Activated CD4-positive, alpha-beta T cell treated with anti-CD3 and anti-CD28 coated beads, Interleukin-2, amount 10 ng/mL, durations not matched to agents 7 days and 5 days (primary cell): Measurements from ENCODE around the gene SIX5. TPM values are rescaled to one million over a fixed set of nuclear protein-coding genes. Genes with fewer than 3 reads are reported as not detected.

Source experiments
- CTCF ChIA-PET: fragments of 350-600 bp; sonication (Branson Sonifier 250); formaldehyde crosslinking; loops from one replicate; lab custom pipeline; 2021; ENCODE audit warnings: antibody characterized with exemption; lab: Charles Lee
- POLR2A ChIA-PET: fragments of 350-600 bp; sonication (Branson Sonifier 250); formaldehyde crosslinking; loops from one replicate; lab custom pipeline; 2021; ENCODE audit warnings: antibody characterized with exemption; lab: Charles Lee
- DNase-seq: peaks from one replicate; pipeline ENCODE4 v3.0.0-alpha.2; 2020
- H3K27ac Mint-ChIP-seq: one replicate; pipeline ENCODE4 v1.8.0; 2021; ENCODE audit warnings: mild to moderate bottlenecking, moderate library complexity, mixed read lengths
- H3K27me3 Mint-ChIP-seq: one replicate; pipeline ENCODE4 v1.8.0; 2021; ENCODE audit warnings: mixed read lengths
- H3K36me3 Mint-ChIP-seq: one replicate; pipeline ENCODE4 v1.8.0; 2021; ENCODE audit warnings: low read depth, mixed read lengths
- H3K4me1 Mint-ChIP-seq: one replicate; pipeline ENCODE4 v1.8.0; 2021; ENCODE audit warnings: mixed read lengths
- H3K4me3 Mint-ChIP-seq: one replicate; pipeline ENCODE4 v1.8.0; 2021; ENCODE audit warnings: mild to moderate bottlenecking, moderate library complexity, mixed read lengths
- H3K9me3 Mint-ChIP-seq: one replicate; pipeline ENCODE4 v1.8.0; 2021; ENCODE audit warnings: mixed read lengths
- total RNA-seq, 2 experiments: library from RNA; stranded (reverse); gene quantifications; one replicate each; pipeline ENCODE4 v1.2.3, GENCODE V29; 2021

The SIX5 gene
- total RNA-seq, 2 experiments from 2014 or later: 0.64 to 0.85 TPM

- Mint-ChIP-seq H3K4me3 (no peak overlapping the region), H3K9me3 (no peaks in the 10 kb centered on the region), H3K4me1 (peaks cover 15% of the 10 kb centered on the region), H3K27ac (no peak overlapping the region), H3K27me3 (peaks cover 17% of the 10 kb centered on the region), H3K36me3 (peaks cover 9% of the 10 kb centered on the region)
- DNase-seq: no peak
- ChIA-PET POLR2A (interaction anchor here (0.5 kb wide), 1 partner anchor 11 kb away, joined by 3 read pairs; the partner anchor contains the start of gene SIX5), CTCF (no interaction called here)
Observed at GRCh38 chr19:45780146-45780447, 11.0 kb upstream of the SIX5 start.

DNA sequence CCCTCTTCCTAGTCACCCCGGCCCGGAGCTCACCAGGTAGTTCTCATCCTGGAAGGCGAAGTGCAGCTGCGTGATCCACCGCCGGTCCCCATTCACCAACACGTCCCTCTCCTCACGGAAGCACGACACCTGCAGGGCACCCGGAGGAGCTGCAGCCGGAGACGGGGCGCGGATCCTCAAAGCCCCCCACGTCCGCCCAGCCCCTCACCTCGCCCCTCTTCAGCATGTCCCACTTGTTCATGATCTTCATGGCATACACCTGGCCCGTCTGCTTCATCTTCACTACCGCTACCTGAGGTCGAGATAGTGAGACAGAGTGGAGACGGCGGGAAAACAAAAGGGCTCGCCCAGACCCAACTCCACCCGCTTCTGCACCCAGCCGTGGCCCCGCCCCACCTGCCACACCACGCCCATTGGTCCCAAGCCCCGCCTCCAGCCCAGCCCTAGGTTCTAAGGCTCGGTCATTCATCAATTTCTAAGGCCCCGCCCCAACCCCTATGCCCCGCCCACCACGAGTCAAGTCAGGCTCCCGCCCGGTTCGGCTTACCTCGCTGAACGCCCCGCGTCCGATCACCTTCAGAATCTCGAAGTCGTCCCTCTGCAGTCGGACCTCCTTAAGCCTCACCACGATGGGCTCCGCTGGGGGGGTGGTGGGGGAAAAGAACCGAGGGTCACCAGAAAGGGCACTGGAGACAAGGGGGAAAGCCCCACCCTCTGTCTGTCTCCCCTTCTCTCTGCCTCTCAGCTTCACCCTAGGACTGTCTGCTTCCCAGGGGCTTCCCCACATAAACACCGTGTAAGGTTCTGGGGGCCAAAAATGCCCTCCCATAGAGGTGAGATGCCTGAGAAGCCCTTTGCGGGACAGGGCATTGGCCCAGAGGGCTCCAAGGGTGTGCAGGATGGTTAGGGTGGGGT lies 10.4 kb upstream of the SIX5 start:
- H3K27ac Mint-ChIP-seq: no peak overlapping the region
- peak overlapping the region; percentile 67 for H3K4me3 Mint-ChIP-seq
- H3K36me3 Mint-ChIP-seq: peaks cover 9% of the 10 kb centered on the region
- peak; percentile 82 for DNase-seq
- no peaks in the 10 kb centered on the region for H3K9me3 Mint-ChIP-seq
- peaks cover 15% of the 10 kb centered on the region for H3K4me1 Mint-ChIP-seq
- ChIA-PET POLR2A (interaction anchor here (0.5 kb wide), 1 partner anchor 10 kb away, joined by 3 read pairs; the partner anchor contains the start of gene SIX5), CTCF (interaction anchor here (0.7 to 2.2 kb wide), 10 partner anchors 8 to 69 kb away, joined by 3 to 29 read pairs (median 4); partner anchors contain the start of genes DMWD and SIX5)
- peaks cover 17% of the 10 kb centered on the region for H3K27me3 Mint-ChIP-seq

- Mint-ChIP-seq H3K4me3 (no peak overlapping the region), H3K9me3 (no peaks in the 10 kb centered on the region), H3K36me3 (peaks cover 9% of the 10 kb centered on the region), H3K4me1 (peaks cover 15% of the 10 kb centered on the region), H3K27ac (no peak overlapping the region), H3K27me3 (peaks cover 16% of the 10 kb centered on the region)
- ChIA-PET CTCF (interaction anchor here (1.1 to 2.2 kb wide), 3 partner anchors 9 to 24 kb away, joined by 5 to 29 read pairs (median 13); partner anchors contain the start of genes DMWD and SIX5), POLR2A (no interaction called here)
- DNase-seq: no peak
Observed at GRCh38 chr19:45778010-45778661, 9.1 kb upstream of the SIX5 start.

DNA sequence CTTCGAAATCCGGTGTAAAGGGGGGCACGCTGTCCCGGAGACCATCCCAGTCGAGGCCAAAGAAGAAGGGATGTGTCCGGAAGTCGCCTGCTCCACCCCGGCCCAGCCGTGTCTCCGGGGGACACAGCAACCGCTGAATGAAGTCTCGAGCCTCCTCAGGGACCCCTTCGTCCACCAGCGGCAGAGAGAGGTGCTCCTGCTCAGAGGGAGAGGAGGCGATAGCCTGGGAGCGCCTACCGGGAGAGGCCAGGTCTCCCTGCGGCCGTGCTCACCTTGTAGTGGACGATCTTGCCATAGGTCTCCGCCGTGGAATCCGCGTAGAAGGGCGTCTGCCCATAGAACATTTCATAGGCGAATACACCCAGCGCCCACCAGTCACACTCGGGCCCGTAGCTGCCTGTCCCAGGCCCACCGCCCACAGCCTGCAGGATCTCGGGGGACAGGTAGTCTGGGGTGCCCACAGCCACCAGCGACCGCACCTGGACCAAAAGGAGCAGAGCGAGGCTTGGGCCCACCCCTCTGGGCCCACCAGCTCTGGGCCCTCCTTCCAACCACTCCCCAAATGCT lies 8.4 kb upstream of the SIX5 start:
- Mint-ChIP-seq H3K4me1 (peaks cover 15% of the 10 kb centered on the region), H3K27me3 (peaks cover 16% of the 10 kb centered on the region), H3K27ac (no peak overlapping the region), H3K4me3 (no peak overlapping the region), H3K36me3 (peaks cover 9% of the 10 kb centered on the region), H3K9me3 (no peaks in the 10 kb centered on the region)
- ChIA-PET POLR2A (no interaction called here), CTCF (interaction anchor here (2.2 kb wide), 1 partner anchor 14 kb away, joined by 13 read pairs; the partner anchor contains the start of gene DMWD)
- no peak for DNase-seq

- H3K36me3 Mint-ChIP-seq: peaks cover 9% of the 10 kb centered on the region
- POLR2A ChIA-PET: no interaction called here
- no peak for DNase-seq
- H3K9me3 Mint-ChIP-seq: no peaks in the 10 kb centered on the region
- H3K27me3 Mint-ChIP-seq: peaks cover 12% of the 10 kb centered on the region
- H3K4me3 Mint-ChIP-seq: no peak overlapping the region
- CTCF ChIA-PET: interaction anchor here (1.4 to 1.9 kb wide), 2 partner anchors 17 to 23 kb away, joined by 3 to 8 read pairs; partner anchors contain the start of gene DMWD
- no peak overlapping the region for H3K27ac Mint-ChIP-seq
- peaks cover 27% of the 10 kb centered on the region for H3K4me1 Mint-ChIP-seq
Observed at GRCh38 chr19:45774765-45775164, 5.7 kb upstream of the SIX5 start.

GRCh38 chr19:45773384-45773783 lies 4.3 kb upstream of the SIX5 start:
- H3K36me3 Mint-ChIP-seq: peaks cover 5% of the 10 kb centered on the region
- ChIA-PET CTCF (interaction anchor here (1.0 to 1.9 kb wide), 2 partner anchors 19 to 26 kb away, joined by 3 to 8 read pairs; partner anchors contain the start of gene DMWD), POLR2A (no interaction called here)
- no peak overlapping the region for H3K27ac Mint-ChIP-seq
- no peak overlapping the region for H3K4me3 Mint-ChIP-seq
- H3K27me3 Mint-ChIP-seq: peaks cover 9% of the 10 kb centered on the region
- H3K9me3 Mint-ChIP-seq: no peaks in the 10 kb centered on the region
- DNase-seq: no peak
- H3K4me1 Mint-ChIP-seq: peaks cover 20% of the 10 kb centered on the region

DNA sequence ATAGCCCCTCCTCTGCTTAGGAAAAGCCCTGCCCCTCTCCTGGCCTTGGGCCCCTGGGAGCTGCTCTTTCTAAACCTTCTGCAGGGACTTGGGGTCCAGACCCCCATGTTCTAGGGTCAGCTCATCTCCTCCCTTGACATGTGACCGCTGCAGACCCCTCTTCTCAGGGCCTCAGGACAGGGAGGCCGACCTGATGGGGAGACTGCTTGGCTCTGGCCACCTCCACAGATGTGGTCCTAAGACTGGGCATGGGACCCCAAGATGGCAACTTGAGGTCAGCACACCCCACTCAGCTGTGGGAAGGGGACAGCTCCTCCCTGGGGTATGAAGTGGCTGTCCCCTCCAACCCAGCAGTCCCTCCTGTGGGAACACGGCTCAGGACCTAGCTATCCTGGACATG lies 3.9 kb upstream of the SIX5 start:
- ChIA-PET CTCF (interaction anchor here (1.0 to 1.9 kb wide), 4 partner anchors 19 to 28 kb away, joined by 3 to 8 read pairs (median 3); partner anchors contain the start of gene DMWD), POLR2A (no interaction called here)
- no peak for DNase-seq
- H3K4me3 Mint-ChIP-seq: no peak overlapping the region
- peaks cover 9% of the 10 kb centered on the region for H3K27me3 Mint-ChIP-seq
- no peak overlapping the region for H3K27ac Mint-ChIP-seq
- peaks cover 19% of the 10 kb centered on the region for H3K4me1 Mint-ChIP-seq
- H3K36me3 Mint-ChIP-seq: peaks cover 5% of the 10 kb centered on the region
- no peaks in the 10 kb centered on the region for H3K9me3 Mint-ChIP-seq

GRCh38 chr19:45772130-45772840 lies 3.2 kb upstream of the SIX5 start:
- ChIA-PET CTCF (interaction anchor here (1.0 to 1.4 kb wide), 3 partner anchors 18 to 88 kb away, joined by 3 read pairs; no protein-coding TSS in a partner anchor), POLR2A (no interaction called here)
- no peak overlapping the region for H3K27ac Mint-ChIP-seq
- peaks cover 5% of the 10 kb centered on the region for H3K36me3 Mint-ChIP-seq
- no peak for DNase-seq
- H3K4me1 Mint-ChIP-seq: peaks cover 20% of the 10 kb centered on the region
- no peak overlapping the region for H3K4me3 Mint-ChIP-seq
- H3K27me3 Mint-ChIP-seq: peaks cover 12% of the 10 kb centered on the region
- H3K9me3 Mint-ChIP-seq: no peaks in the 10 kb centered on the region

- peaks cover 21% of the 10 kb centered on the region for H3K4me1 Mint-ChIP-seq
- no peak for DNase-seq
- H3K4me3 Mint-ChIP-seq: no peak overlapping the region
- ChIA-PET CTCF (interaction anchor here (1.0 to 3.2 kb wide), 12 partner anchors 12 to 129 kb away, joined by 3 to 45 read pairs (median 6); partner anchors contain the start of genes DMPK, DMWD and IRF2BP1), POLR2A (interaction anchor here (0.5 kb wide), 1 partner anchor 846 kb away, joined by 3 read pairs; no protein-coding TSS in a partner anchor)
- H3K27ac Mint-ChIP-seq: no peak overlapping the region
- no peaks in the 10 kb centered on the region for H3K9me3 Mint-ChIP-seq
- H3K27me3 Mint-ChIP-seq: peaks cover 14% of the 10 kb centered on the region
- H3K36me3 Mint-ChIP-seq: no peaks in the 10 kb centered on the region
Observed at GRCh38 chr19:45771311-45771933, 2.4 kb upstream of the SIX5 start.

DNA sequence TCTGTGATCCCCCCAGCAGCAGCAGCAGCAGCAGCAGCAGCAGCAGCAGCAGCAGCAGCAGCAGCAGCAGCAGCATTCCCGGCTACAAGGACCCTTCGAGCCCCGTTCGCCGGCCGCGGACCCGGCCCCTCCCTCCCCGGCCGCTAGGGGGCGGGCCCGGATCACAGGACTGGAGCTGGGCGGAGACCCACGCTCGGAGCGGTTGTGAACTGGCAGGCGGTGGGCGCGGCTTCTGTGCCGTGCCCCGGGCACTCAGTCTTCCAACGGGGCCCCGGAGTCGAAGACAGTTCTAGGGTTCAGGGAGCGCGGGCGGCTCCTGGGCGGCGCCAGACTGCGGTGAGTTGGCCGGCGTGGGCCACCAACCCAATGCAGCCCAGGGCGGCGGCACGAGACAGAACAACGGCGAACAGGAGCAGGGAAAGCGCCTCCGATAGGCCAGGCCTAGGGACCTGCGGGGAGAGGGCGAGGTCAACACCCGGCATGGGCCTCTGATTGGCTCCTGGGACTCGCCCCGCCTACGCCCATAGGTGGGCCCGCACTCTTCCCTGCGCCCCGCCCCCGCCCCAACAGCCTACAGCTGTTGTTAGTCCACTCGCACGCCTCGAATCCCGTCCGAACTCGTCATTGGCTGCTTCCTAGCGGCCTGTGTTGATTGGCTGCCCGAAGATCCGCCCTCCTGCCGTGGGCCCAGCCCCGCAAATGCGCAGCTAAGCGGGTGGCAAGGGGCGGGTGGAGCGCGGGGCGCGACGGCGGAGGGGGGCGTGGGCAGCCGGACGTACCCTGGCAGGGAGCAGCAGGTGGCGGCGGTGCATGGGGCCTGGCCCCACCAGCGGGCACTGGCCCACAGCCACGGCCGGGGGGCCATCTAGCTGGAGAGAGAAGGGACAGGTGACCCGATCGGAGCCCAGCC lies 1.4 kb upstream of the SIX5 start:
- Mint-ChIP-seq H3K27ac (peak overlapping the region; percentile 84), H3K4me1 (peaks cover 21% of the 10 kb centered on the region), H3K9me3 (no peaks in the 10 kb centered on the region), H3K27me3 (peaks cover 16% of the 10 kb centered on the region), H3K36me3 (no peaks in the 10 kb centered on the region), H3K4me3 (peak overlapping the region; percentile 75)
- peak; percentile 89 for DNase-seq
- ChIA-PET POLR2A (interaction anchor here (0.6 kb wide), 1 partner anchor 594 kb away, joined by 3 read pairs; no protein-coding TSS in a partner anchor), CTCF (interaction anchor here (0.6 to 3.2 kb wide), 37 partner anchors 8 to 494 kb away, joined by 3 to 45 read pairs (median 5); partner anchors contain the start of genes DMPK, DMWD, FBXO46 and IRF2BP1)
